NCI-H2081 treated with DMSO at 0.1 percent for 48 hours (cell line): Measurements from ENCODE around the gene MKLN1.

Source experiments
- DNase-seq: peaks from one replicate; lab custom pipeline; 2025; lab: John Stamatoyannopoulos, UW

Gene MKLN1

GRCh38 chr7:131354390-131354789, 26.7 kb downstream of the MKLN1 start:
- no peak for DNase-seq

DNA sequence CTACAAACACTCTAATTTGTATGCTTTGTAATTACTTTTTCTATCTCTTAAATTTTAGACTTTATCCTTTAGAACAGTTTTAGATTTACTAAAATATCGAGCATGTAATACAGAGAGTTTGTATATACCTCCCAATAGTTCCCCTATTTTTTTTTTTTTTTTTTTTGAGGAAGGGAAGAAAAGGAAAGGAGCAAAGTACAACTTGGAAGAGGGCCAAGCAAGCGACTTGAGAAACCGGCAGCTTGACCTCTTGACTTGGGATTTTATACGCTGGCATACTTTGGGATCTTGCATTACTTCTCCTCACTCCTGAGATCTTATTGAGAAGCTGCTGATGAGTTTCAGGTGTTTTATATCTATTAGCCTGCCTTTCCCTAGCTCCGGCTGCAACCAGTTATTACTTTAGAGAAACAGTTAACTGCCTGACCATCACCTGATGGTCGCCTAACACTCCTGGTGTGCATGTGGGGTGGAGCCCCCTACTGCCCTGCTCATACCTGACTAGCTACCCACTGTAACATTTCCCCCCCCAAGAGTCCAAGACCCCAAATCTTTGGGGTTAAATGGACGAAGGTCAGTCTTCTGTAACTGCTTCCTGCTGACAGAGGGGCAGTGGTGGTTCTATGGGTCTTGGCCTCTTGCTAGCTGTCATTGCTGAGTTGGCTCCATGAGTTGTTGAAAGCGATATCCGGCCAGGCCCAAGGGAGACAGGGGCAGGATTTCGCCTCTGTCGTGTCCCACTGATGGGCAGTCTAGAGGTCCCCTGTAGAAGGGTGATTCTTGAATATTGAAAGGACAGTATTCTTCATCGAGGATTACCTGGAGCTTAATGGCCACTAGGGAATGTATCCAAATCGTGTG, 28.5 kb downstream of the MKLN1 start:
- no peak for DNase-seq

GRCh38 chr7:131357282-131357880, 29.7 kb downstream of the MKLN1 start:
- no peak for DNase-seq

DNA sequence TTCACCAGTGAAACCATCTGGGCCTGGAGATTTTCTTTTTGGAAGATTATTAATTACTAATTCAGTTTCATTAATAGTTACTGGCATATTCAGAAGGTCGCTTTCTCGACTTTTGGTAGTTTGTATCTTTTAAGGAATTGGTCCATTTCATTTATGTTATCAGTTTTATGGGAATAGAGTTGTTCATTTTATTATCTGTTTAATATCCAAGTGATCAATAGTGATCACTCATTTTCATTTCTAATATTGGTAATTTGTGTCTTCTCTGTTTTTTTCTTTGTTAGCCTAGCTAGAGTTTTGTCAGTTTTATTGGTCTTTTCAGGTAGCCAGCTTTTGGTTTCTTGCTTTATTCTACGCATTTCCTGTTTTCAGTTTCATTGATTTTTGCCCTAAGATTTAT, 31.0 kb downstream of the MKLN1 start:
- DNase-seq: no peak

DNA sequence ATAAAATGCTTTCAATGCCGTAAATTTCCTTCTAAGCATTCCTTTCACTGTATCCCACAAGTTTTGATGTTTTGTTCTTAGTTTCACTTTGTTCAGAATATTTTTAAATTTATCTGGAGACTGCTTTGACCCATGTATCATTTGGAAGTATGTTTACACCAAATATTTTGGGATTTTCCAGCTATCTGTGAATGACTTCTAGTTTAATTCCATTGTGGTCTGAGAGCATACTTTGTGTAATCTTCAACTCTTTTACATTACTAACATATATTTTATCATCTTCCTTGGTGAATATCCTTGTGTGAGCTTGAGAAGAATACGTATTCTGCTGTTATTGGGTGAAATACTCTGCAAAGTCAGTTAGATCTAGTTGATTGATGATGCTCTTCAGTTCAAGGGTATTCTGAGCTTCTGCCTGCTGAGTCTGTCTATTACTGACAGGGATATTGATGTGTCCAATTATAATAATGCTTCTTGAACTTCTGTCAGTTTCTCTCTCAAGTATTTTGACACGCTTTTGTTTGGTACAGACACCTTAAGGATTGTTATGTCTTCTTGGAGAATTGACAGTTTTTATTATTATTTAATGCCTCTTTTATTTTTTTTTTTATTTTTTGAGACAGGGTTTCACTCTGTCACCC, 31.6 kb downstream of the MKLN1 start:
- DNase-seq: no peak

GRCh38 chr7:131363719-131364118, 36.0 kb downstream of the MKLN1 start:
- no peak for DNase-seq

GRCh38 chr7:131364767-131365344, 37.2 kb downstream of the MKLN1 start:
- DNase-seq: no peak

DNA sequence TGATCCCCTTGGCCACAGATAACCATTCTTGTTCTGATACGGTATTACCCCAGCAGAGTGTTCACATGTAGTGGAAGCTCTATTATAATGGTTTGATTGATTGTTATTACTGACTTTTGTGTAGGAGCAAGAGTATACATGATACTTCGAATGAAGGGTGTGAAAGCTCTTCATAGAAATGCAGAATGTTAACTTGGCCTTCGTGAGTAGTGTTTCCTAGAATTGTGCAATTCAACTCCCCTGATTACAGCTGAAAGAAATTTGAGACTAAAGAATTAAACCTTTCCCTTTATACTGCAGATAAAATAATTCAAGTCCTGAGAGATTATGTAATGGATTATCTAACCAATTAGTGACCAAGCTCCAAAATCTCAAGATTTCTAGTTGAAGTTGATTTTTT, 38.2 kb downstream of the MKLN1 start:
- DNase-seq: no peak

GRCh38 chr7:131369354-131369753, 41.7 kb downstream of the MKLN1 start:
- no peak for DNase-seq

DNA sequence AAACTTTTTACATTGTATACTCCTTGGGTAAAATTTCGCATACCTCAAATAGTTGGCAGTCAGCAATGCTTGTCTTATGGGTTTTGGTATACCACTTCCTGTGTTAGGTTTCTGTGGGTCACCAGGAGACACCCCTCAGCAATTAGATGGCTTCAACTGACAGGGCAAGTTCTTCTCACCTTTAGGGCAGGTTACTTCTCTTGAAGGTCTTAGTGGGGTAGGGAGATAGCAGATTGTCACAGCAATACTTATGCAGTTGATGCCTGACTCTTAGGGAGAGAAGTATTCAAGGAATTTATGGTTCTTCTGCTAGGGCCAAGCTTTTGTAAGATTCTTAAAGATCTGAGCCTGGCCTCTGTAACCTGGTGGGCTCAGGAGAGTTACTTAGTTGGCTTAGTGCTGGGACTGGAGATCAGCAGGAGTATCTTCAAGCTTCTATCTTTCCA, 42.9 kb downstream of the MKLN1 start:
- DNase-seq: no peak

- DNase-seq: no peak
Observed at GRCh38 chr7:131371411-131371810, 43.7 kb downstream of the MKLN1 start.

- DNase-seq: no peak
Observed at GRCh38 chr7:131372554-131372953, 44.9 kb downstream of the MKLN1 start.

DNA sequence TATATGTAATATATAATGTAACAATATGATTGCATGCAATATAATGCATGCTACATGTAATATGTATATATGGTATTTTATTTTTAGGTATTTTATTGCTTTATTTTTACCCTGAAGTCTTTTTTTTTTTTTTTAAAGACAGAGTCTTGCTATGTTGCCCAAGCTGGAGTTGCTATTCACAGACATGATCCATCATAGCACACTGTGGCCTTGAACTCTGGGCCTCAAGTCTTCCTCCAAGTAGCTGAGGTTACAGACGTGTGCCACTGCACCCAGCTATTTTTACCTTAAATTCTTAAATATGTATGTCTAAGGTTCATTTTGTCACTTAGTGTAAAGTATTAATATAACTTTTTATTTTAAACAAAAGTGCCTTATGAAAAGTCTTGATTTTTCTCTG, 47.1 kb downstream of the MKLN1 start:
- no peak for DNase-seq

DNA sequence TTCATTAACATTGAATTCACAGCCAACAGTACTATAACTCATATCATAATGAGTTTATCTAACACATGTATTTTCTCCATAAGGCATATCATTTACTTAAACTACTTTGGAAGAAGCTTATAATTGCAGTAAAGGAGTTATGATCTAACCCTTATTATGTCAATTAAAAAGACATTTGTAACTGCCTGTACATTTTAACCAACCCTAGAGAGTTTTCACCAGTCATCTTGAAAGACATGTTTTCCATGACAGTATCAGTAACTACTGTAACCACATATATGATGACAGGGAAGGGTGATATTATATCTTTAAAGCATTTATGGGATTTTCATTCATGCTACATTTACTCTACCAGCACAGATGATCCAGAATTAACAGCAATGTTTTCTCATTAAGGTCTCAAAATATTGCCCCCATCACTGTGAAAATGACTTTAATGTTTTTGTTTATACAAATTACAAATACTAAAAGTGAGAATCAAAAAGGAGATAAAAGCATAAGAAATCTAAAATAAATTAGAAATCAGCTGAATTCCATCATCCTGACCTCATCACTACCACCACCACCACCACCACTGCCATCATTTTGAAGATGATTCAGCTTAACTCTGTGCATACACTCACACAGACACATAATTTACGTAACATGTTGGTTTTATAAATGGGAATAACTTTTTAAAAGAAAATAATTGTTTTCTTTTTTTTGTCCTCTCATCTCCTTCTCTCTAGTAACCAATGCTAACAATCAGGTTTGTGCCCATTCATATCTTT, 53.6 kb downstream of the MKLN1 start:
- no peak for DNase-seq

- no peak for DNase-seq
Observed at GRCh38 chr7:131383417-131384285, 56.0 kb downstream of the MKLN1 start.

DNA sequence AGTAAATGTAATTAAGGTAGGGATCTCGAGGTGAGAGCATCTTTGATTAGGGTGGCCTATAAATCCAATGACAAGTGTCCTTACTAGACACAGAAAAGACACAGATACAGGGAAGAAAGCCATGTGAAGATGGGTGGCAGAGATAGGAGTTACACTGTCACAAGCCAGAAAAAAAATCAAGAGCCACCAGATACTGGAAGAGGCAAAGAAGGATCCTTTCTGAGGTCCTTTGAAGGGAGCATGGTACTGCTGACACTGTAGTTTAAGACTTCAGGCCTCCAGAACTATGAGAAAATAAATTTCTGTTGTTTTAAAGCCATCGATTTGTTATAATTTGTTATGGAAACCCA, 56.6 kb downstream of the MKLN1 start:
- no peak for DNase-seq

DNA sequence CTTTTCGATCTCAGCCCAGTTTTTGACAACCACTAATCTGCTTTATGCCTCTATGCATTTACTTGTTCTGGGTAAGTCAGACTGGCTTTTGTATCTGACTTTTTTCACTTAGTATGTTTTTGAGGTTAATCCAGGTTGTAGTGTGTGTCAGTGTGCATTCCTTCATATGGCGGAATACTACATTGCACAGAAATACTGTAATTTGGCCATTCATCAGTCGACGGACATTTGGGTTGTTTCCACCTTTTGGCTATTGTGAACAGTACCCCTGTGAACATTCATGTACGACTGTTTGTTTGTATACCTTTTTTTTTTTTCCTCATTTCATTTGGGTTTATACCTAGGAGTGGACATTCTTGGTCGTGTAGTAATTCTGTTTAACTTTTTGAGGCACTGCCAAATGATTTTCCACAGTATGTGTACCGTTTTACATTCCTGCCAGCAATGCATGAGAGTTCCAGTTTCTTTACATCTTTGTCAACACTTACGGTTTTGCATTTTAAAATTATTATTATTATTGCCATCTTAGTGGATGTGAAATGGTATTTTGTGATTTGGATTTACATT, 57.4 kb downstream of the MKLN1 start:
- DNase-seq: no peak

DNA sequence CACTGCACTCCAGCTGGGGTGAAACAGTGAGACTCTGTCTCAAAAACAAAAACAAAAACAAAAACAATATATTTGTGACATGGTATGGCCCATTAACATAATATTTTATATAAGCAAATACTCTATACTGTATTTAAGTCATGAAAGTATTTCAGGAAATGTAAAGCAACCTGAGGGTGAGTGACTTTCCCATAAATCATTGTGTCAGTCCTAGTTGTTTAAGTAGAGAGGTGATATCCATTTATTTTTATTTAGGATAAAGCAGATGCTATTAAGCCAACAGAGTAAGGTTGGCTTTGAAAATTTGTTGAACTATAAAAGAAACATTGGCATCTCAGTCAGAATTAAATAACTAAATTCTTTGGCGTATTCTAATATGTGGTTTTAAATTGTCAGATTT, 60.5 kb downstream of the MKLN1 start:
- no peak for DNase-seq

- no peak for DNase-seq
Observed at GRCh38 chr7:131390275-131390674, 62.6 kb downstream of the MKLN1 start.

DNA sequence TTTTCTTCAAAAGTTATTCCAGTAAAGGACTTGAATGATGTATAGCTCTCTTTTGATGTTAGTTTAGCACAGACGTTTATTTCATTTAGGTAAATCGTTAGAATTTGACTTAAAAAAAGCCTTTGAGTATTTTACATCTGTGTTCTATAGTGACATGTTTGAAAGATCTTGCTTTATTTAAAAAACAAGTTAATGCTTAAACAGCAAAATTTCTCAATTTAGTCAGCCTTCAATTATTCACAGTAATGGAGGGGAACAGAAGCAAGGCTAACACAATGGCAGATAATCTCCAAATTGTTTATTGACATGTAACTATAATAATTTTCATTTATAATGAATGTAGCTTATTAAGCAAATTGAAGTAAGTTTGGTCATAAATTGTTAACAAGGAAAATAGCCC, 63.5 kb downstream of the MKLN1 start:
- DNase-seq: no peak

GRCh38 chr7:131400681-131401176, 73.1 kb downstream of the MKLN1 start:
- DNase-seq: no peak
